IPS-15b (cell line): Measurements from ENCODE around the gene KIFC3.

Experiments
- H3K27me3 ChIP-seq: one replicate; pipeline ENCODE4 v1.6.1; 2013; ENCODE audit warnings: low read length; ENCODE audit not compliant: control insufficient read depth, insufficient read depth
- H3K36me3 ChIP-seq: one replicate; pipeline ENCODE4 v1.6.1; 2013; ENCODE audit warnings: low read length; ENCODE audit not compliant: control insufficient read depth, insufficient read depth
- H3K4me1 ChIP-seq: one replicate; pipeline ENCODE4 v1.6.1; 2013; ENCODE audit warnings: mild to moderate bottlenecking, low read length; ENCODE audit not compliant: control insufficient read depth, insufficient read depth
- H3K4me3 ChIP-seq: one replicate; pipeline ENCODE4 v1.5.1; 2013; ENCODE audit warnings: low read depth, low read length
- H3K9ac ChIP-seq: one replicate; pipeline ENCODE4 v1.6.1; 2013; ENCODE audit warnings: low read depth, mild to moderate bottlenecking, low read length
- H3K9me3 ChIP-seq: one replicate; pipeline ENCODE4 v1.6.1; 2013; ENCODE audit warnings: mild to moderate bottlenecking, low read length; ENCODE audit not compliant: control insufficient read depth, insufficient read depth

KIFC3 gene

GRCh38 chr16:57745768-57746167 lies 56.5 kb downstream of the KIFC3 start:
- Histone ChIP-seq H3K9ac (no peak overlapping the region), H3K4me3 (no peak overlapping the region), H3K9me3 (no peaks in the 10 kb centered on the region), H3K36me3 (peaks cover 10% of the 10 kb centered on the region), H3K27me3 (no peaks in the 10 kb centered on the region), H3K4me1 (no peaks in the 10 kb centered on the region)

GRCh38 chr16:57744642-57744903 lies 57.7 kb downstream of the KIFC3 start:
- no peaks in the 10 kb centered on the region for H3K27me3 ChIP-seq
- no peaks in the 10 kb centered on the region for H3K9me3 ChIP-seq
- H3K36me3 ChIP-seq = peaks cover 10% of the 10 kb centered on the region
- H3K9ac ChIP-seq = no peak overlapping the region
- H3K4me1 ChIP-seq = no peaks in the 10 kb centered on the region
- H3K4me3 ChIP-seq = no peak overlapping the region

GRCh38 chr16:57743886-57744641 lies 58.2 kb downstream of the KIFC3 start:
- no peaks in the 10 kb centered on the region for H3K4me1 ChIP-seq
- no peak overlapping the region for H3K9ac ChIP-seq
- no peaks in the 10 kb centered on the region for H3K27me3 ChIP-seq
- peaks cover 10% of the 10 kb centered on the region for H3K36me3 ChIP-seq
- H3K9me3 ChIP-seq = no peaks in the 10 kb centered on the region
- H3K4me3 ChIP-seq = no peak overlapping the region

DNA sequence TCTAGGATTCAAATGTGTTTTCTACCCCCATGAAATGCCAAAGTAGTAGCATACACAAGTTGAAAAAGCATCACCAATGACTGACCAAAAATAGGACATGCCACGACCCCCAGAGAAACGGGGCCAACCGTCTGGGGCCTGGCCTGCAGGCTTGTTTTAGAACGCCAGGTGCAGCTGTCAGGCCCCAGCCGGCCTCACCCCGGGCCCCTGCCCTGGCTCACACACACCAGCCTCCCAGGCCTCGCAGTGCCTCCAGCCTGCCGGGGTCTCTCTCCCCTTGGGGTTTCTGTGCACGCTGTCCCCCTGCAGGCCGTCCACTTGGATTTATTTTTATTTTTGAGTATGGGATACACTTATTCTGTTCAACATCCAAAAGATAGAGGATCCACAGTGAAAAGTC lies 58.8 kb downstream of the KIFC3 start:
- Histone ChIP-seq H3K36me3 (peaks cover 15% of the 10 kb centered on the region), H3K4me1 (no peaks in the 10 kb centered on the region), H3K4me3 (no peak overlapping the region), H3K9ac (no peak overlapping the region), H3K9me3 (no peaks in the 10 kb centered on the region), H3K27me3 (no peaks in the 10 kb centered on the region)

DNA sequence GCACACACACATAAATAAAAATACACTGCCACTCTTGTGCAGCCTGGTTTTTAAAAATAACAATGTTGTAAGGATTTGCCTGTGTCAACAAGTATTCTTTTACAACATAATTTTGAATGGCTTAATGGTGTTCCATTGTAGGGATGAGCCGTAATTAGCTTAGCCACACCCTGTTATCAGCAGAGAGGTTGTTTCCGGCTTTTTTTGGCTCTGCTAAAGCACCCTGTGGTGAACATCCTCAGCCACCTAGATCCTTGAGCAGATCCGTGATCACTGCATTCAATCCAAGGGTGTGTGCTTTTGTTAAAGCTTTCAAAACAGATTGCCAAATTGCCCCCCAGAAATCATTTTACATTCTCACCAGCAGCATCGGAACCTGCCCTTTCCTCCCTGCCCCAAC lies 59.7 kb downstream of the KIFC3 start:
- H3K4me1 ChIP-seq = no peaks in the 10 kb centered on the region
- H3K4me3 ChIP-seq = no peak overlapping the region
- H3K9ac ChIP-seq = no peak overlapping the region
- peaks cover 15% of the 10 kb centered on the region for H3K36me3 ChIP-seq
- H3K27me3 ChIP-seq = no peaks in the 10 kb centered on the region
- no peaks in the 10 kb centered on the region for H3K9me3 ChIP-seq

DNA sequence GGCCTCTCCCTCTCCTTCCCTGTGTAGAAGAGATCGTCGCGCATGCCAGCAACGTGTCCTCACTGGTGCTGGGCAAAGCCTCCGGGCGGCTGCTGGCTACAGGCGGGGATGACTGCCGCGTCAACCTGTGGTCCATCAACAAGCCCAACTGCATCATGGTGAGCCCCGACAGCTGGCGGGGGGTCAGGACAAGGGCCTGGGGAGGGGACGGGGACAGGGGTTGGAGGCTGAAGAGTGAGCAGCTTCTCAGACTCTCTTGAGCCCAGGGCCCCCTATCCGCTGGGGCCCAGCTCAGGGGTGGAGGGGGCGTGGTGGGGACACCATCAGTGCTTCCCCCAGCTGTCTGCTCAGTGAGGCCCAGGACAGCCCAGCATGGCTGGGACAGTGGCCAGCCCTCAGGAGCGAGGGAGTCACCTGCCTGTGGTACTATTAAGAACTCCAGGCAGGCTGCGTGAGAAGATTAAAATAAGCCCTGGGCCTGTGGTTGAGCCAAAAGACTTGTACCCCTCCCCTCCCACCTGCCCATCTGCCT lies 60.6 kb downstream of the KIFC3 start:
- no peaks in the 10 kb centered on the region for H3K27me3 ChIP-seq
- H3K9me3 ChIP-seq = no peaks in the 10 kb centered on the region
- H3K36me3 ChIP-seq = peaks cover 18% of the 10 kb centered on the region
- H3K9ac ChIP-seq = no peak overlapping the region
- H3K4me3 ChIP-seq = no peak overlapping the region
- H3K4me1 ChIP-seq = no peaks in the 10 kb centered on the region

DNA sequence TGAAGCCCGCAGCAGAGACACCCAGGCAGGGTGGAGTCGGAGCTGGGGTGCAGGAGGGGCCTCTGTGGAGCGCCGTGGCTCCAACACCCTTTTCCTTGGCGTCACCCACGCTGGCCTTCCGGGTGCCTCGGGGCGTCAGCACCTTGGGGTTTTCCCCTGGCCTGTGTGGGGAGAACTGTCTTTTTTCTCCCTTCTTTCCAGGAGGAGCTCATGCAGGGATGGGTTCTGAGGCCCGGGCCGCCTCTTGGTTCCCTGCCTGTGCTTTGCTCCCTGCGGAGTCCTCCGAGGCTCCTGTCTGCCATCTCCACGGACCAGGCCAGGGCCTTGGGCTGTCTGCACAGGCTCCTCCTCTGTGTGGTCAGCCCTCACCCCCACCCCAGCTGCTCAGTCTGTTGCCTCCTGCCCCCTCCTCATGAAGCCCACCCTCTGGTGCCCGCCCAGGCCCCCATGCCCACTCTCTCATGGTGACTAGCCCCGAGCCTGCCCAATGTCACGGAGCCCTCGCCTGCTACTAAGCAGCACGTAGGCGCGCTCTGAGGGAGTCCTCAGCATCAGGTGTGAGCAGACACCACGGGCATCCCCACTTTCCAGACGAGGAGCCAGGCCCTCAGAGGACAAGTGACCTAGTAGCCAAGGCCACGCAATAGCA lies 61.7 kb downstream of the KIFC3 start:
- peaks cover 4% of the 10 kb centered on the region for H3K4me1 ChIP-seq
- peaks cover 18% of the 10 kb centered on the region for H3K36me3 ChIP-seq
- no peak overlapping the region for H3K4me3 ChIP-seq
- H3K27me3 ChIP-seq = no peaks in the 10 kb centered on the region
- no peak overlapping the region for H3K9ac ChIP-seq
- no peaks in the 10 kb centered on the region for H3K9me3 ChIP-seq

GRCh38 chr16:57739756-57740422 lies 62.4 kb downstream of the KIFC3 start:
- H3K9me3 ChIP-seq = no peaks in the 10 kb centered on the region
- H3K27me3 ChIP-seq = no peaks in the 10 kb centered on the region
- H3K36me3 ChIP-seq = peaks cover 20% of the 10 kb centered on the region
- no peak overlapping the region for H3K4me3 ChIP-seq
- peak overlapping the region; percentile 24 for H3K9ac ChIP-seq
- H3K4me1 ChIP-seq = peaks cover 4% of the 10 kb centered on the region

GRCh38 chr16:57738844-57739243 lies 63.4 kb downstream of the KIFC3 start:
- no peak overlapping the region for H3K9ac ChIP-seq
- H3K4me1 ChIP-seq = peaks cover 4% of the 10 kb centered on the region
- H3K9me3 ChIP-seq = no peaks in the 10 kb centered on the region

GRCh38 chr16:57736419-57737351 lies 65.6 kb downstream of the KIFC3 start:
- no peak overlapping the region for H3K9ac ChIP-seq
- H3K4me1 ChIP-seq = peaks cover 4% of the 10 kb centered on the region
- H3K9me3 ChIP-seq = no peaks in the 10 kb centered on the region
- no peaks in the 10 kb centered on the region for H3K27me3 ChIP-seq
- peak overlapping the region; percentile 82 for H3K4me3 ChIP-seq
- peaks cover 11% of the 10 kb centered on the region for H3K36me3 ChIP-seq

More at GRCh38 chr16:57738844-57739243, 63.4 kb downstream of the KIFC3 start:
- no peak overlapping the region for H3K4me3 ChIP-seq
- no peaks in the 10 kb centered on the region for H3K27me3 ChIP-seq
- peaks cover 13% of the 10 kb centered on the region for H3K36me3 ChIP-seq

DNA sequence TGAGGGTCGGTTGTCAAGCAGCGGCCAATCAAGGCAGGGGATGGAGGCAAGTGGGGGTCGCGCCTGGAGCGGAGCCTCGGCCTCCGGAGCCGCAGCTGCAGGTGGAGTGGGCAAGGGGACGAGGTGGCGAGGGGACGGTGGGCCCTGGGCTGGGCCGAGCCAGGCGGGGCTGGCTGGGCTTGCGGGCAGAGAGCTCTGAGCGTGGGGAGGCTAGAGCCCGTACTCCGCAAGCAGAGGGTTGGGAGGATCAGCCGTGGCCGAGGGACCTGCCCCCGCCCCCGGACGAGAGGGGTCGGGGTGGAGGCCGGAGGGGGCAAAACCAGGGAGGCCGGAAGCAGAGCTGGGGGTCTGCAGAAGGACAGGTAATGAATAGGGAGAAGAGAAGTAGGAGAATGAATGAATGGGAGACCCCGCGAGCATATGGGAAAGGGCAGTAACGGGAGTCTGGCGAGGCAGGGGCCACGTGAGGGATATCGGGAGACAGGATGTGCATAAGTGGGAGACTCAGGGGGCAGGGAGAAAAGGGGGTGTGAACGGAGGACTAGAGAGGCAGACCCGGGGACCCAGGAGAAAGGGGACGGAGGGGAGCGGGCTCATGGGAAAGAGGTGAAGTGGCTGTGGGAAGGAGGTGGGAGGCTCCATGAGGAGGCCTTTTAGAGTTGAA lies 66.4 kb downstream of the KIFC3 start, which contains the start of gene KATNB1:
KATNB1 (plus strand) TSS at position 16 of the 664 bp plus-strand sequence. CDS start 1,474 bp downstream, outside the sequence.
- peaks cover 4% of the 10 kb centered on the region for H3K4me1 ChIP-seq
- H3K4me3 ChIP-seq = peak within 1 kb of the TSS; percentile 97
- peak within 1 kb of the TSS; percentile 97 for H3K9ac ChIP-seq
- H3K36me3 ChIP-seq = peaks cover 11% of the 10 kb centered on the region
- H3K27me3 ChIP-seq = no peaks in the 10 kb centered on the region
- no peaks in the 10 kb centered on the region for H3K9me3 ChIP-seq
